K562 (cell line): ENCODE results near the gene ECE2.

Source experiments
- EZH2 ChIP-seq: IDR thresholded peaks from 2 replicates; pipeline ENCODE4 v1.6.1; 2012; ENCODE audit warnings: low read depth, mild to moderate bottlenecking, inconsistent platforms, low read length, borderline replicate concordance
- HDAC3 ChIP-seq: fragments of 450-650 bp; IDR thresholded peaks from 2 replicates; pipeline ENCODE4 v1.6.1; 2018; ENCODE audit warnings: borderline replicate concordance, mild to moderate bottlenecking, moderate library complexity; ENCODE audit not compliant: partially characterized antibody
- JUN ChIP-seq, 2 experiments: sonication (generic) in 1 of 2; formaldehyde crosslinking in 1 of 2; IDR thresholded peaks; 2 replicates each; pipeline versions ENCODE4 v1.6.1 to v1.8.0; 2012 to 2022; ENCODE audit warnings: borderline replicate concordance in 2 of 2, mild to moderate bottlenecking in 2 of 2, improper control_type of control experiment in 1 of 2, low read depth in 1 of 2, low read length in 1 of 2, missing genetic modification reagents in 1 of 2
- MYC ChIP-seq, 2 experiments: fragments of 250-450 bp in 1 of 2; sonication (Bioruptor Pico) in 1 of 2; IDR thresholded peaks; 2 replicates each; pipeline versions ENCODE4 v1.5.1 to v1.6.1; 2012 to 2021; ENCODE audit warnings: low read depth in 2 of 2, borderline replicate concordance in 1 of 2, improper control_type of control experiment in 1 of 2, low read length in 1 of 2, mild to moderate bottlenecking in 1 of 2, moderate library complexity in 1 of 2
- SP2 ChIP-seq: IDR thresholded peaks from 2 replicates; pipeline ENCODE4 v1.6.1; 2011; ENCODE audit warnings: mild to moderate bottlenecking, low read depth, low read length, moderate library complexity; ENCODE audit not compliant: poor library complexity, severe bottlenecking; ENCODE audit errors: extremely low read depth
- SPI1 ChIP-seq: IDR thresholded peaks from 2 replicates; pipeline ENCODE4 v1.6.1; 2011; ENCODE audit warnings: low read depth, low read length, control low read depth, borderline replicate concordance
- TF ChIP-seq, protein P1 (sequence below), 3 experiments: IDR thresholded peaks in 2 of 3; conservative IDR thresholded peaks in 1 of 3; 2 replicates each; pipeline ENCODE4 v1.5.1; 2011 to 2012; ENCODE audit warnings: low read length in 3 of 3, mild to moderate bottlenecking in 3 of 3, control low read depth in 2 of 3, improper control_type of control experiment in 1 of 3, inconsistent platforms in 1 of 3, low read depth in 1 of 3, mixed read lengths in 1 of 3, moderate library complexity in 1 of 3; ENCODE audit not compliant: insufficient read depth in 2 of 3
- TF ChIP-seq, protein P2 (sequence below), 2 experiments: fragments of 450-650 bp; formaldehyde crosslinking in 1 of 2; IDR thresholded peaks; 2 replicates each; pipeline versions ENCODE4 v1.4.0 to v1.6.1; 2014 to 2020; ENCODE audit warnings: mild to moderate bottlenecking in 2 of 2, borderline replicate concordance in 1 of 2, low read depth in 1 of 2

DNA sequence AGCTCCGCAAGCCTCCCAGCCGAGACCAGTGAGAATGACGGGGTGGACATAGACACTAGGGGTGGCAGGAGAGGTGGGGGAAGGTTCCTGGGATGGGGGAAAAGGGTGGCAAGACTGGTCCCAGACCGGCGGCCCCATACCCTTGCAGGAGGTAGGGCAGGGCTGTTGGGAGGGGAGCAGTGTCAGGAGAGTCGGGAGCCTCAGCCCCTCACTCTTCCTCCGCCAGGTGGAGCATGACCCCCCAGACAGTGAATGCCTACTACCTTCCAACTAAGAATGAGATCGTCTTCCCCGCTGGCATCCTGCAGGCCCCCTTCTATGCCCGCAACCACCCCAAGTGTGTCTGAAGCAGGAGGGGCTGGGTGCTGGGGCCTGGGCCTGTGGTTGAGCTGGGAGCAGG lies 14.5 kb downstream of the ECE2 start:
- TF ChIP-seq SPI1 (no peak), JUN (IDR thresholded peaks at IDR 0.05; ENCODE audit: borderline replicate concordance, low read depth, low read length) (no peak), JUN (CRISPR knock-in tag; IDR thresholded peaks at IDR 0.05; ENCODE audit: borderline replicate concordance) (no peak), EZH2 (no peak), MYC (IDR thresholded peaks at IDR 0.05; ENCODE audit: low read depth, low read length) (no peak), MYC (CRISPR knock-in tag; IDR thresholded peaks at IDR 0.05; ENCODE audit: borderline replicate concordance, low read depth) (no peak), HDAC3 (no peak), SP2 (no peak)
- TF ChIP-seq, protein P1, sequence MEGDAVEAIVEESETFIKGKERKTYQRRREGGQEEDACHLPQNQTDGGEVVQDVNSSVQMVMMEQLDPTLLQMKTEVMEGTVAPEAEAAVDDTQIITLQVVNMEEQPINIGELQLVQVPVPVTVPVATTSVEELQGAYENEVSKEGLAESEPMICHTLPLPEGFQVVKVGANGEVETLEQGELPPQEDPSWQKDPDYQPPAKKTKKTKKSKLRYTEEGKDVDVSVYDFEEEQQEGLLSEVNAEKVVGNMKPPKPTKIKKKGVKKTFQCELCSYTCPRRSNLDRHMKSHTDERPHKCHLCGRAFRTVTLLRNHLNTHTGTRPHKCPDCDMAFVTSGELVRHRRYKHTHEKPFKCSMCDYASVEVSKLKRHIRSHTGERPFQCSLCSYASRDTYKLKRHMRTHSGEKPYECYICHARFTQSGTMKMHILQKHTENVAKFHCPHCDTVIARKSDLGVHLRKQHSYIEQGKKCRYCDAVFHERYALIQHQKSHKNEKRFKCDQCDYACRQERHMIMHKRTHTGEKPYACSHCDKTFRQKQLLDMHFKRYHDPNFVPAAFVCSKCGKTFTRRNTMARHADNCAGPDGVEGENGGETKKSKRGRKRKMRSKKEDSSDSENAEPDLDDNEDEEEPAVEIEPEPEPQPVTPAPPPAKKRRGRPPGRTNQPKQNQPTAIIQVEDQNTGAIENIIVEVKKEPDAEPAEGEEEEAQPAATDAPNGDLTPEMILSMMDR (IDR thresholded peaks at IDR 0.05 in 2 of 3, conservative IDR thresholded peaks at IDR 0.05 in 1 of 3; ENCODE audit: insufficient read depth in 2 of 3, low read depth in 1 of 3, low read length in 3 of 3): no peak
- TF ChIP-seq, protein P2, sequence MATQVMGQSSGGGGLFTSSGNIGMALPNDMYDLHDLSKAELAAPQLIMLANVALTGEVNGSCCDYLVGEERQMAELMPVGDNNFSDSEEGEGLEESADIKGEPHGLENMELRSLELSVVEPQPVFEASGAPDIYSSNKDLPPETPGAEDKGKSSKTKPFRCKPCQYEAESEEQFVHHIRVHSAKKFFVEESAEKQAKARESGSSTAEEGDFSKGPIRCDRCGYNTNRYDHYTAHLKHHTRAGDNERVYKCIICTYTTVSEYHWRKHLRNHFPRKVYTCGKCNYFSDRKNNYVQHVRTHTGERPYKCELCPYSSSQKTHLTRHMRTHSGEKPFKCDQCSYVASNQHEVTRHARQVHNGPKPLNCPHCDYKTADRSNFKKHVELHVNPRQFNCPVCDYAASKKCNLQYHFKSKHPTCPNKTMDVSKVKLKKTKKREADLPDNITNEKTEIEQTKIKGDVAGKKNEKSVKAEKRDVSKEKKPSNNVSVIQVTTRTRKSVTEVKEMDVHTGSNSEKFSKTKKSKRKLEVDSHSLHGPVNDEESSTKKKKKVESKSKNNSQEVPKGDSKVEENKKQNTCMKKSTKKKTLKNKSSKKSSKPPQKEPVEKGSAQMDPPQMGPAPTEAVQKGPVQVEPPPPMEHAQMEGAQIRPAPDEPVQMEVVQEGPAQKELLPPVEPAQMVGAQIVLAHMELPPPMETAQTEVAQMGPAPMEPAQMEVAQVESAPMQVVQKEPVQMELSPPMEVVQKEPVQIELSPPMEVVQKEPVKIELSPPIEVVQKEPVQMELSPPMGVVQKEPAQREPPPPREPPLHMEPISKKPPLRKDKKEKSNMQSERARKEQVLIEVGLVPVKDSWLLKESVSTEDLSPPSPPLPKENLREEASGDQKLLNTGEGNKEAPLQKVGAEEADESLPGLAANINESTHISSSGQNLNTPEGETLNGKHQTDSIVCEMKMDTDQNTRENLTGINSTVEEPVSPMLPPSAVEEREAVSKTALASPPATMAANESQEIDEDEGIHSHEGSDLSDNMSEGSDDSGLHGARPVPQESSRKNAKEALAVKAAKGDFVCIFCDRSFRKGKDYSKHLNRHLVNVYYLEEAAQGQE (IDR thresholded peaks at IDR 0.05; ENCODE audit: borderline replicate concordance): no peak
- TF ChIP-seq, protein P2 (CRISPR knock-in tag; IDR thresholded peaks at IDR 0.05; ENCODE audit: low read depth): no peak
